Natural killer cell (primary cell): Measurements from ENCODE around the gene MRPL39. TPM values are rescaled to one million over a fixed set of nuclear protein-coding genes. Genes with fewer than 3 reads are reported as not detected.

ENCODE experiments used
- ATAC-seq, 3 donors: fragments of 150-1000 bp in 2 of 3; fragments of 200-7000 bp in 1 of 3; cut with Tn5 transposase; 1 replicate in 1 of 3; 2 replicates in 2 of 3; pipeline ENCODE4 v1.10.0; 2021; ENCODE audit warnings: mild to moderate bottlenecking in 2 of 3, moderate library complexity in 2 of 3
- DNase-seq, 2 donors: peaks; one replicate each; pipeline versions ENCODE4 v3.0.0 to v3.0.0-alpha.2; 2013 to 2021; ENCODE audit warnings: mixed read lengths in 1 of 2
- H3K27ac ChIP-seq: one replicate; pipeline ENCODE4 v1.5.1; 2013; ENCODE audit warnings: mild to moderate bottlenecking, low read length
- H3K27me3 ChIP-seq: one replicate; pipeline ENCODE4 v1.6.1; 2013; ENCODE audit warnings: low read length; ENCODE audit not compliant: control insufficient read depth, insufficient read depth
- H3K36me3 ChIP-seq: one replicate; pipeline ENCODE4 v1.6.1; 2013; ENCODE audit warnings: low read length; ENCODE audit not compliant: control insufficient read depth, insufficient read depth
- H3K4me1 ChIP-seq: one replicate; pipeline ENCODE4 v1.6.1; 2013; ENCODE audit warnings: low read length; ENCODE audit not compliant: control insufficient read depth, insufficient read depth
- H3K4me3 ChIP-seq: one replicate; pipeline ENCODE4 v1.5.1; 2013; ENCODE audit warnings: low read length
- H3K9me3 ChIP-seq: one replicate; pipeline ENCODE4 v1.6.1; 2013; ENCODE audit warnings: low read length; ENCODE audit not compliant: control insufficient read depth, insufficient read depth
- H3K27ac Mint-ChIP-seq, 2 donors: one replicate each; pipeline ENCODE4 v1.8.0; 2022; ENCODE audit warnings: mild to moderate bottlenecking in 2 of 2, mixed read lengths in 2 of 2, moderate library complexity in 1 of 2
- H3K27me3 Mint-ChIP-seq, 2 donors: one replicate each; pipeline ENCODE4 v1.8.0; 2022; ENCODE audit warnings: low read depth in 2 of 2, mixed read lengths in 2 of 2
- H3K36me3 Mint-ChIP-seq: one replicate; pipeline ENCODE4 v1.8.0; 2022; ENCODE audit warnings: mixed read lengths
- H3K4me1 Mint-ChIP-seq, 2 donors: one replicate each; pipeline ENCODE4 v1.8.0; 2022; ENCODE audit warnings: mixed read lengths in 2 of 2
- H3K4me3 Mint-ChIP-seq: one replicate; pipeline ENCODE4 v1.8.0; 2022; ENCODE audit warnings: mild to moderate bottlenecking, moderate library complexity, mixed read lengths
- H3K9me3 Mint-ChIP-seq, 2 donors: one replicate each; pipeline ENCODE4 v1.8.0; 2022; ENCODE audit warnings: mixed read lengths in 2 of 2
- CTCF ChIP-seq: fragments of 200-600 bp; IDR thresholded peaks from one replicate; pipeline ENCODE4 v1.8.0; 2022; ENCODE audit warnings: antibody characterized with exemption
- WGBS: methylation state at CpG from one replicate; pipeline ENCODE4 v1.1.7; 2013; ENCODE audit warnings: missing lambda C conversion rate; ENCODE audit not compliant: insufficient coverage; 5-methylcytosine and 5-hydroxymethylcytosine counted together
- intact Hi-C: fragments of 100-400 bp; cut with micrococcal nuclease; formaldehyde crosslinking; loops from one replicate; pipeline ENCODE4 v1.14.2; 2022
- total RNA-seq, 4 donors: library from RNA; stranded (reverse); fragments of 120-200 nt in 1 of 4; gene quantifications; one replicate each; pipeline versions ENCODE4 v1.2.3 to v1.2.4, GENCODE V29; 2013 to 2022

Gene MRPL39
- total RNA-seq, 3 donors from 2014 or later (not counting 1 experiment from before 2014, with no cell fraction given): 10.8 to 12.8 (median 10.8) TPM

DNA sequence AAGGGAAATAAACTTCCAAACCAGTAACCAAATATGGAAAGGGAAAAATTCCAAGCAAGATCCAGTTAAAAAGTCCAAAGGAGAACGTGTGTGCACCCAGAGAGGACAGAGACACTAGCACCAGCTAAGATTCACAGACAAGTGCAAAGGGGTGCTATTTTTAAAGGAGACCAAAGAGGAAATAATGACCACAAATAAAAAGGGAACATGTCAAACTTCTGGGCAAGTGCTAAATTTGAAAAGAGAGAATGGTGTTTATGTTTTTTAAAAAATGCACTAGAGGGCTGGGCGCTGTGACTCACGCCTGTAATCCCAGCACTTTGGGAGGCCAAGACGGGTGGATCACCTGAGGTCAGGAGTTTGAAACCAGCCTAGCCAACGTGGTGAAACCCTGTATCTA lies 40.4 kb upstream of the MRPL39 start:
- no peak overlapping the region for H3K27ac Mint-ChIP-seq
- Histone ChIP-seq H3K27ac (no peak overlapping the region), H3K9me3 (no peaks in the 10 kb centered on the region), H3K4me1 (no peaks in the 10 kb centered on the region), H3K4me3 (no peak overlapping the region), H3K27me3 (no peaks in the 10 kb centered on the region), H3K36me3 (no peaks in the 10 kb centered on the region)
- 14% methylated on average over 5 of the region's 5 CpGs for WGBS
- no peaks in the 10 kb centered on the region for H3K4me1 Mint-ChIP-seq
- intact Hi-C loops: no loop called here
- no peak for TF ChIP-seq CTCF
- DNase-seq (no peak), ATAC-seq (no peak)
- H3K27me3 Mint-ChIP-seq: peaks cover 6 to 7% of the 10 kb centered on the region in 2 donors
- no peak overlapping the region for H3K4me3 Mint-ChIP-seq
- H3K36me3 Mint-ChIP-seq: no peaks in the 10 kb centered on the region
- H3K9me3 Mint-ChIP-seq: no peaks in the 10 kb centered on the region

- no peak for TF ChIP-seq CTCF
- Histone ChIP-seq H3K4me1 (no peaks in the 10 kb centered on the region), H3K4me3 (no peak overlapping the region), H3K27me3 (no peaks in the 10 kb centered on the region), H3K9me3 (no peaks in the 10 kb centered on the region), H3K36me3 (no peaks in the 10 kb centered on the region), H3K27ac (no peak overlapping the region)
- ATAC-seq: no peak
- intact Hi-C loops: no loop called here
- H3K9me3 Mint-ChIP-seq: no peaks in the 10 kb centered on the region
- 100% methylated on average over 1 of the region's 1 CpG for WGBS
- no peaks in the 10 kb centered on the region for H3K36me3 Mint-ChIP-seq
- no peak overlapping the region for H3K27ac Mint-ChIP-seq
- H3K4me1 Mint-ChIP-seq: no peaks in the 10 kb centered on the region
- peaks cover 16 to 18% of the 10 kb centered on the region in 2 donors for H3K27me3 Mint-ChIP-seq
- H3K4me3 Mint-ChIP-seq: no peak overlapping the region
- DNase-seq: no peak
These were observed 39.2 kb upstream of the MRPL39 start for GRCh38 chr21:25646474-25646873.

- Mint-ChIP-seq H3K27ac (no peak overlapping the region), H3K4me1 (peaks cover 13 to 21% of the 10 kb centered on the region in 2 donors), H3K27me3 (peaks cover 28 to 35% of the 10 kb centered on the region in 2 donors), H3K9me3 (no peaks in the 10 kb centered on the region), H3K36me3 (no peaks in the 10 kb centered on the region), H3K4me3 (no peak overlapping the region)
- Histone ChIP-seq H3K4me1 (peaks cover 15% of the 10 kb centered on the region), H3K27ac (no peak overlapping the region), H3K27me3 (peaks cover 5% of the 10 kb centered on the region), H3K36me3 (no peaks in the 10 kb centered on the region), H3K9me3 (no peaks in the 10 kb centered on the region), H3K4me3 (no peak overlapping the region)
- WGBS: 86% methylated on average over 3 of the region's 4 CpGs
- DNase-seq (no peak), ATAC-seq (no peak)
- intact Hi-C loops: no loop called here
- TF ChIP-seq CTCF: no peak
These were observed 36.2 kb upstream of the MRPL39 start for GRCh38 chr21:25643486-25643885.

DNA sequence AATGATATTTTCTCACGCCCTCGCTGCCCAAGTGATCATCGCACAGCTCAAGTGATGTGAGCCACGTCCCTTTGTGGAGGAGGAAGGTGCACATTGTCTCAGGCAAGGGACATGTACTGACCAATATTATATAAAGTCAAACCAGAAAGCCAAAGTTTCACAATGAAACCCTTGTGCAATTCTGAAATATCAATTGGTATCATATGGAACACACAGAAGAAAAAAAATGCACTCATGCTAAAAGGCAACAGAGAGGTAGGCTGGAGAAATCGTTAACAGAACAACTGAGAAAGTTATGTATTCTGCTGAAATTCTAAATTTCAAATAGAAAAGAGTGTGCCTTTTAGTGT lies 33.6 kb upstream of the MRPL39 start:
- TF ChIP-seq CTCF: no peak
- H3K4me3 Mint-ChIP-seq: peak overlapping the region; percentile 47
- no peaks in the 10 kb centered on the region for H3K9me3 ChIP-seq
- intact Hi-C loops: no loop called here
- no peak for DNase-seq
- no peaks in the 10 kb centered on the region for H3K9me3 Mint-ChIP-seq
- peaks cover 5% of the 10 kb centered on the region for H3K27me3 ChIP-seq
- peaks cover 41 to 58% of the 10 kb centered on the region in 2 donors for H3K27me3 Mint-ChIP-seq
- peaks cover 15% of the 10 kb centered on the region for H3K4me1 ChIP-seq
- H3K4me3 ChIP-seq: no peak overlapping the region
- no peak overlapping the region for H3K27ac ChIP-seq
- peaks cover 14 to 22% of the 10 kb centered on the region in 2 donors for H3K4me1 Mint-ChIP-seq
- 57% methylated on average over 5 of the region's 5 CpGs for WGBS
- no peaks in the 10 kb centered on the region for H3K36me3 ChIP-seq
- H3K27ac Mint-ChIP-seq: no peak overlapping the region
- no peaks in the 10 kb centered on the region for H3K36me3 Mint-ChIP-seq
- ATAC-seq: no peak
